Cardiac ventricle fibroblast (primary cell): ENCODE data around the gene OR2T10. TPM values are rescaled to one million over a fixed set of nuclear protein-coding genes. Genes with fewer than 3 reads are reported as not detected.

ENCODE experiments used
- total RNA-seq: library from RNA; depleted of rRNA; stranded (reverse); fragments of >200 nt; gene quantifications from 2 replicates; pipeline ENCODE4 v1.2.3, GENCODE V29; 2015

Gene OR2T10, protein sequence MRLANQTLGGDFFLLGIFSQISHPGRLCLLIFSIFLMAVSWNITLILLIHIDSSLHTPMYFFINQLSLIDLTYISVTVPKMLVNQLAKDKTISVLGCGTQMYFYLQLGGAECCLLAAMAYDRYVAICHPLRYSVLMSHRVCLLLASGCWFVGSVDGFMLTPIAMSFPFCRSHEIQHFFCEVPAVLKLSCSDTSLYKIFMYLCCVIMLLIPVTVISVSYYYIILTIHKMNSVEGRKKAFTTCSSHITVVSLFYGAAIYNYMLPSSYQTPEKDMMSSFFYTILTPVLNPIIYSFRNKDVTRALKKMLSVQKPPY
- not detected in 2 replicates for total RNA-seq

DNA sequence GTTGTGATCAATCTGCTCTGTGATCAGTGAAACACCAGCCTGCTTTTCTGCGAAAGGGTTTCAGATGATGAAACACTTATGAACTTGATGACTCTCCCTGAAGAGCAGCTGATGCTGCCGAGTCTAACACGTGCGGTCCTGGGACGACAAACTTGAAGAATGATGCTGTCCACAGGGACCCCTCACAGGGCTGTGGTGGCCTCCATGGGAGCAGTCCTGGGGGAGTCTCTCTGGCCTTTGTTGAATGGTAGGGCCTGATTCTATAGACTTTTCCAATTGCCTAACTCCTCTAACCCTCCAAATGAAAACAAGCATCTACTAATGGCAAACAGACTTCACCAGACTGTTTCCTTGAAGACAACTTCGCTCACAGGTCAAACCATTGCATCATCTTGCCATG lies at the start of gene OR2T10:
TSS of gene OR2T10 (minus strand) at position 112 of the 400 bp plus-strand sequence. CDS start 3,932 bp downstream, outside the sequence.

DNA sequence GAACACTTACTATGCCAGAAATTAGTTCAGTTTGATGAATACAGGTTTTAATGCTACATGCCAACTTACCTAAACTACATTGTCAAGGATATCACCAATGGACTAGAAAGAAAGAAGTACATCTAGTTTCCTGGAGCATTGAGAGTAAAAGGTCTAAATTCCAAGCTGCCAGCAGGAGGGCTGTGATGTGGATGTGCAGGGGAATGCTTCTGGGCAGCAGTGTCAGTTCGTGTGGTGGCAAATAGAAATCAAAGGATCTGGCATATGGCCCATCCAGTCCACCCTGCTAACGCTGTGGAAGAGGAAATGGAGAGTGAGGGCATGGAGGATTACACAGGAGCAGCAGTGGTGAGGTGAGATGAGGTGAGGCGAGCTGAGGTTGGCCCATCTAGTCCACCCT lies 47.7 kb upstream of the OR2T10 start, which contains the start of gene OR2T35:
TSS of gene OR2T35 (minus strand) at position 101 of the 400 bp plus-strand sequence. CDS start 6,020 bp downstream, outside the sequence.

DNA sequence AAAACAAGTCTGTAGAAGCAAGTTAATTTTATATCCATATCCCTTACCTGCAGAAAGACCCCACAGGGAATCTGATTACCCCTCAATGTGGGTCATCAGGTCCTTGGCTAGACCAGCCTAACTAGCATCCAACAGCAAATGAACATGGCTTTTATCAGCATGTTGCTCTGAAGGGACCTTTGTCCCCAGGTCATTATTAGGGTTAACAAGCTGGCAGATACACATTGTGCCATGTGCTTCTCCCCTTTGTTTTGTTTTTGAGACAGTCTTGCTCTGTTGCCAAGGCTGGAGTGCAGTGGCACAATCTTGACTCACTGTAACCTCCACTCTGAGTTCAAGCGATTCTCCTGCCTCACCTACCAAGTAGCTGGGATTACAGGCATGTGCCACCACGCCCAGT lies 37.5 kb upstream of the OR2T10 start, which contains the start of gene OR2T11:
TSS of gene OR2T11 (minus strand) at position 101 of the 400 bp plus-strand sequence. CDS start 7,963 bp downstream, outside the sequence.

DNA sequence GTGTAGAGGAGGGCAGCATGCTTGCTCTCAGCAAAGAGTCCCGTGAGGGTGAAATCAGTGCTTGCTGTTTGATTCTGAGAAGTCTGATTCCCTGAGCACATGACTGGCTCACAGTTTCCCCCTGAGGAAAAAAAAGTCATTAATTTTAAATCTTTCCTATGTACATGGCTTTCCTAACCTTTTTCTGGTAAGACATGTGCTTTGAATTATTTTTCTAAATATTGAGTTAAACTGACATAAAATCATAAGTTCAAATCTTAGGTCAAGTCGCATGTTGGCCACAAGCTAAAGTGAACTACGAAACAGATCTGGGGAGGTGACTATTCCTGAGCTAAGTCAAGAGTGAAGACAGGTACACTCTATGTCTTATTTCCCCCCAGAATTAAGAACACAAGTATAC lies 22.8 kb downstream of the OR2T10 start, which contains the start of gene OR2T34:
TSS of gene OR2T34 (minus strand) at position 101 of the 400 bp plus-strand sequence. CDS start at position 101, 0 bp downstream.

DNA sequence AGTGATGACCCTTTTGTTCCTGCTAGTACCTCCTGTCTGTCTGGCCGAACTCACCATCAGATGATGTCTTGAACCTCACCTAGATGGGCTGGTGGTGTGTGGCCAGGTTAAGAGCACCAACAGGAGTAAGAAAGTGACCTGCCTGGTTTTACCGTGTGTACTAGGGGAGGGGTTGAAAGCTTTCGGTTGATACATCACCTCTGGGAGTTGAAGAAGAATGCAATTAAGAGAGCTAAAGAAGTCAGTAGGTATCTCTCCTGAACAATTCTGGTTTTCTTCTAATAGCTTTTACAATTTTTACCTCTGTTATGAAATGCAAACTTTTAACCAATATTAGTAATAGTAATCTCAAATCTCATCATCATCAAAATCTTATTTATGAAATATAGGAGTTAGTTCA lies 34.8 kb downstream of the OR2T10 start, which contains the start of gene OR2T29:
TSS of gene OR2T29 (minus strand) at position 101 of the 400 bp plus-strand sequence. CDS start 3,281 bp downstream, outside the sequence.

Other genes starting within 250 kb of the OR2T10 start
- gene OR14C36, start 248.9 kb downstream of the OR2T10 start, total RNA-seq = not detected in 2 replicates
- gene OR2T4, start 236.0 kb downstream of the OR2T10 start, total RNA-seq = not detected in 2 replicates
- gene OR2T6, start 222.0 kb downstream of the OR2T10 start, total RNA-seq = not detected in 2 replicates
- not detected in 2 replicates for gene OR2T1, start 194.7 kb downstream of the OR2T10 start, total RNA-seq
- not detected in 2 replicates for gene OR2T2, start 152.1 kb downstream of the OR2T10 start, total RNA-seq
- not detected in 2 replicates for gene OR2T3, start 124.3 kb downstream of the OR2T10 start, total RNA-seq
- not detected in 2 replicates for gene OR2T5, start 109.1 kb downstream of the OR2T10 start, total RNA-seq
- gene OR2G6, start 89.6 kb downstream of the OR2T10 start, total RNA-seq = not detected in 2 replicates
- gene OR2T29, start 34.9 kb downstream of the OR2T10 start, total RNA-seq = not detected in 2 replicates
- not detected in 2 replicates for gene OR2T34, start 22.9 kb downstream of the OR2T10 start, total RNA-seq
- not detected in 2 replicates for gene OR2T11, start 37.4 kb upstream of the OR2T10 start, total RNA-seq
- gene OR2T35, start 47.6 kb upstream of the OR2T10 start, total RNA-seq = not detected in 2 replicates
- gene OR2T27, start 57.8 kb upstream of the OR2T10 start, total RNA-seq = not detected in 2 replicates
- not detected in 2 replicates for gene OR14I1, start 105.1 kb upstream of the OR2T10 start, total RNA-seq
- gene LYPD8, start 158.1 kb upstream of the OR2T10 start, total RNA-seq = not detected in 2 replicates
- 18.0 and 21.7 TPM in 2 replicates for gene SH3BP5L, start 228.2 kb upstream of the OR2T10 start, total RNA-seq
- 13.9 and 14.9 TPM in 2 replicates for gene ZNF672, start 240.5 kb upstream of the OR2T10 start, total RNA-seq